ENCODE measurements around the gene KIF13A.
"Not testable (repeated sequence)": the region's sequence is repeated elsewhere in the genome, so short reads cannot be mapped to it uniquely, and the experiment has no call there.

KIF13A gene

DNA sequence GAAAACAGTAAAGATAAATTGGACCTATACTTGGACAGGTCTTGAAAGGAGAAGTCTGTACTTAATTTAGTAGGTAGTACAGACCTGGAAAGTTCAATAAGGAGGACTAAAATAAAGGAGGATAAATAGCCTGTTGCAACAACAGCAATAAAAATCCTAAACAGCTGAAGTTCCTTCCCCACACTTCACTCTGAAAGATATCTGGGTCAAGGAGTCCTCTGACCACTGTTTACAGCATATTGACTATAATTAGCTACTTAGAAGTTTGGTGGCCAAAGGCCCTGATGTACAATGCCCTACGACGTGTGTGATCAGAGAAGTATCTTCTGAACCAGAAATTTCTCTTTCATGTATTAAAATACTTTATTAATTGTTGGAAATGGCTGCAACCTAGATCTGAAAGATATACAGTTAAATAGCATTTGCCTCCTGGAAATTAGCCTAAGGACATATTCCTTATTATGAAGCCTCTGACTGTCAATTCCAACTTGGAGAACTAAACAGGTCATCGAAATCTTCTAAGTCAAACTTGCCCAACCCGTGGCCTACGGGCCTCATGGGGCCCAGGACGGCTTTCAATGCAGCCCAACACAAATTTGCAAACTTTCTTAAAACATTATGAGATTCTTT is 82.8 kb downstream of the KIF13A start:
- no peak for DNase-seq (ENCODE audit: low read depth in 2 of 2, low spot score in 1 of 2)

DNA sequence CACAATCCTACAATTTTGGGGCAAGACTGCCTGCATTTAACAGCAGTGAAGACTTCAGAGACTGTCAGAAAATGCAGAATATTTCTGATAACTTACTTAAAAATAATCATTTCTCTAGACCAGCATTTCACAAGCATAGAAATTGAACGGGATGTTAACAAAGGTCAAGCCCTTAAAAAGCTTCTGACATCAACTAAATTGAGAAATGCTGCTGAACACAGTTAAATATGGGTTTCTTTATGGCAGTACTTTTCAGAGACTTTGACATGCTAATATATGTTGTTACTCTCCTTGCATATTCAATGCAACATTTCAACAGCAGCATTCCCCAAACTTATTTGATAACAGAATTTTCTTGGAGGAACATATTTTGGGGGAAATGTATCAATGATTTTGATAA is 84.5 kb downstream of the KIF13A start:
- DNase-seq (ENCODE audit: low read depth in 2 of 2, low spot score in 1 of 2): no peak

DNA sequence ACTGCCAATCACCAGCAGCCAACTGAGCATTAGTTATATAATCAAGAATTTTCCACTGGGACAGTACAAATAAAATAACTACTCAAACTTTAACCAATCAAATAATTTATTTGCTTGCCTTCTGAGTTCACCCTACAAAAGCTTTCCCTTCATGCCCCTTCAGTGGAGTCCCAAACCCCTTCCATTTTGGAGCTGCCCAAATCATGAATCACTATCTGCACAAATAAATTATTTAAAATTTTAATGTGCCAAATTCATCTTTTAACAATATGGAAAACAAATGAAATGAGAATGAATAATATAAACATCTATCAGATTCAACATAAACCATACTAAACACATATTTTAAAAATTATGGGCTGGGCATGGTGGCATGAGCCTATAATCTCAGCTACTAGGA is 85.9 kb downstream of the KIF13A start:
- DNase-seq (ENCODE audit: low read depth in 2 of 2, low spot score in 1 of 2): no peak

DNA sequence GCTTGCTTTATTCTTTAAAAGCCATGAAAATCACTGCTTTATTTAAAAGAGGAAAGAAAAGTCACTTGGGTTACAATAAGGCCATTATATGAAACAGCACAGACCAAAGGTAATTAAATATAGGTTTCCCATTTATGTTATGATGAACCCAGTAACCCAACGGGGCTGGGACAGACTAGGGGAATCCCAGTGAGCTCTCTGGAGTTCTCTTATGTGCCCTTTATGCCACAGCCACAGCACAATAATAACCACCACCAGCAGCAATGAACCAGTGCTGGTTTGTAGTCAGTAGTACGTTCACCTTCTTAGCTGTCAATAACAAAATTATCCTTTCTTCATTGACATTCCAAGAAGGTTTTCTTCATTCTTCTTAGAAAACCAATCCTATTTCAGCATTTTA is 87.4 kb downstream of the KIF13A start:
- no peak for DNase-seq (ENCODE audit: low read depth in 2 of 2, low spot score in 1 of 2)

DNA sequence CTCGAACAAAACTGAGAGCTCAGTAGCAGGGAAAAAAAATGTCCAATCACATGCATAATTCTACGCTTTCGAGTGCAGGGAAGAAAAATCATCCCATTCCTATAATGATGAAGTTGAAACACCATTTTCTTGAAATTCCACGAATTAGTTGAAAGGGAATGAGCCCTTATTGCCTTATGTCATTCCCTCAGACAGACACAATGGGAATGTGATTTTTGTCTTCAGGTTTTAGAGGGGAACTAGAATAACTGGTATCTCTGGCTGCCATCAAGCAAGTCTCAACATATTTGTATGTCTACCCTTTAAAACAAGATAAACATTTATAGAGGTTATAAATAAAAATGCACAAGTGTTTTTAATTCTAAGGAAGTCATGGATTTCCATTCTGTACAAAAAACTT is 87.9 kb downstream of the KIF13A start:
- no peak for DNase-seq (ENCODE audit: low read depth in 2 of 2, low spot score in 1 of 2)

DNA sequence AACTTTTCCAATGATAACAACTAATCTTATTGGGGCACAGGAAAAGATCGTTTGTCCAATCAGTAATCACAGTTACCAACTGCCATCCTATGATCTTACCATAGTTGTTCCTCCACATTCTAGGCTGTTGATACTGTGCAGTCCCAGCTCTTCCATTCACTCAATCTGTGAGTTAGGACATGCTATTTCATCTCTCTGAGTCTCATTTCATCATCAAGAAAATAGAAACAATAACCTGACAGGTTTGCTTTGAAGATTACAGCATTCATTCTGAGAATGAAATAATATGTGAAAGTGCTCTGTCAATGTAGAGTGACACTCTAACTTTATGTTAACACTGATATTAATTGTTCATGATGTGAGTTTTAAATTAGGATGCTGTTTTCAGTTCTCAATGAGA is 89.8 kb downstream of the KIF13A start:
- DNase-seq (ENCODE audit: low read depth in 2 of 2, low spot score in 1 of 2): no peak

DNA sequence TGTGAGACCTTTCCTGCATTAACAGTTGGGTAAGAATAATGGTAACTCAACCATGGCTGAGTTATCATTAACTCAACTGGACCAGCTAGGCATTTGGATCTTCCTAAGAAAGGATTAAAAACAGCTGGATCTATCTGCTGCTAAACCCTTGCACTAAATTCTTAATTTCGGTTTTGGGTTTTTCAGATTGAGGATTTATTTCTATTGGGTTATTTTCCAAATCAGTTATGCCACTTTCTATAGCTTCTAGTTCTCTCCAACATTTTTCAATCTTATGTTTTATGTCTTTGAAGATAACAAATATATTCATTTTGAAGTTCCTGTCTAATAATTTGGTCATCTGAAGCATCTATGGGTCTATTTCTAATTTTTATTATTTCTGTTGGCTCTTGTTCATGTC is 92.5 kb downstream of the KIF13A start:
- no peak for DNase-seq (ENCODE audit: low read depth in 2 of 2, low spot score in 1 of 2)

DNA sequence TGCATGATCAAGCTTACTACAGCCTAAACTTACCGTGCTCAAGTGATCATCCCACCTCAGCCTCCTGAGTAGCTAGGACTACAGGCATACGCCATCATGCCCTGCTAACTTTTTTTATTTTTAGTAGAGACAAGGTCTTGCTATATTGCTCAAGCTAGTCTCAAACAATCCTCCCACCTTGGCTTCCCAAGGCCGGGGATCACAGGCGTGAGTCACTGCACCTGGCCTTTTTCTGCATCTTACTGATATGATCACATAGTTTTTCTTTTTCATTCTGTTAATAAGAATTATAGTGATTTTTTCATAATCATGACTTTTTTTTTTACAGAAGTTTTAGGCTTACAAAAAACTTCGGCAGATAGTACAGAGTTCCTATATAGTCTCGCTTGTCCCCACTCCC is 93.2 kb downstream of the KIF13A start:
- DNase-seq (ENCODE audit: low read depth in 2 of 2, low spot score in 1 of 2): no peak

DNA sequence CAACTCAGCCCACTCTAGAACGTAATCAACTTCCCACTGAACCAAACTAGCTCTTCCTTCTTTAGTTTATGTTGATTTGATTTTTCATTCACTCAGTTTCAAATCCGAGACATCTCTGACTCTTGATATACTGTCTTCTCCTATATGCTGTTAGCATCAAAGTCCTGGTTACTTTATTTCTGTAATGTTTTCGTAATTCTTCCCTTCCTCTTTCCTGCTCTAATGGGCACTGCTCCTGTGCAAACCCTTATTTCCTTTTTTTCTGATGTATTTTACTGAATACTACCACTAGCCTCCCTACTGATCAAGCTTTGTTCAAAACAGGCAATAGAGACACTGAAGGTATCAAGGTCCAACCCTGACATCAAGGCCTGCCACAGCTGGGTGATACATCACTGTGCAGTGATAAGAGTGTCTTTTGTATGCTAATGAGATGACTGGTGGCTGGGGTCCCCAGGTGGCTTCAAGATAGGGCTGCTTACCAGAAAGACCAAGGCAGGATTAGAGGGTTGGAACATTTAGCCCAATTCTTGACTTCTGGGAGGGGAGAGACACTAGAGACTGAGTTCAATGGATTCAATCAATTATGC is 95.2 kb downstream of the KIF13A start:
- DNase-seq (ENCODE audit: low read depth in 2 of 2, low spot score in 1 of 2): no peak

DNA sequence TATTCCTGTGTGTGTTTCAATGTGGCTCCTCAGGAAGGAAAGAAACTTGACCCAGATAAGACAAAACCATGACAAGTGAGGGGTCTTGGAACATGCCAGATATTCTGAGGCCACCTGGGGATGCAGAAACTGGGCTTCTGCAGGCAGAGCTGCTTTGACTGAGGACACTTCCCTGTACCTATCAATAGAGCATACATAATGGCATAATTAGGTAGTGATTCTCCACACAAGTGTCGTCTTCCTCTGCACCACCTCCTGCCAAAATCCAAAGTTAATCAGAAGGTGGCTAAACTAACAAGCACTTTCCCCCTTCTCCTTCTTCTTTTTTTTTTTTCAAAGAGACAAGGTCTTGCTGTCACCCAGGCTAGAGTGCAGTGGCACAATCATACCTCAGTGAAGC is 97.1 kb downstream of the KIF13A start:
- DNase-seq (ENCODE audit: low read depth in 2 of 2, low spot score in 1 of 2): no peak

DNA sequence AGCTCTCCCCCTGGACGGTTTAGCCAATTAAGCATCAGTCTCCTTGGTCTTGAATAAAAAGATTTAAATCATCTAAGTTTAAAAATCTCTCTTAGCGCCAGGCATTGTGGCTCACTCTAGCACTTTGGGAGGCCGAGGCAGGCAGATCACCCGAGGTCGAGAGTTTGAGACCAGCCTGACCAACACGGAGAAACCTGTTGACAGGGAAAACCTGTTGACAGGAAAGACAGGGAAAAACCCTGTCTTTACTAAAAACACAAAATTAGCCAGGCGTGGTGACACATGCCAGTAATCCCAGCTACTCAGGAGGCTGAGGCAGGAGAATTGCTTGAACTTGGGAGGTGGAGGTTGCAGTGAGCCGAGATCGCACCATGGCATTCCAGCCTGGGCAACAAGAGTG is 97.7 kb downstream of the KIF13A start:
- DNase-seq (ENCODE audit: low read depth in 2 of 2, low spot score in 1 of 2): not testable (repeated sequence)

DNA sequence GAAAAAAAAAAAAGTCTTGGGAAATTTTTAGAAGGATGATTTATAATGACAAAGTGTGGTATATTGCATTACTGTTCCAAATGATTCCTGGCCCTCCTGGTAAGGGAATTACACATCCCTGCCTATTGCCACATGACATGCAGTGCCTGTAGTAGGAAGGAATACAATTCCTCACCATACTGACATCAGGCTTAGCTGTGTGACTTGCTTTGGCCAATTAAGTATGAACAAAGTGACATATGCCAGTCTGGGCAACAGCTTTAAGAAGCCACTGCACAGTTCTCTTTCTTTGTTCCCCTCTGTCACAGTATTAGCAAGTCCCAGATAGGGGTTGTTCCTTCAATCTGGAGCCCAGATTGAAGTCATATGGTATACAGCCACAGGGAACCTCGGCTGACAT is 100.5 kb downstream of the KIF13A start:
- DNase-seq (ENCODE audit: low read depth in 2 of 2, low spot score in 1 of 2): no peak

DNA sequence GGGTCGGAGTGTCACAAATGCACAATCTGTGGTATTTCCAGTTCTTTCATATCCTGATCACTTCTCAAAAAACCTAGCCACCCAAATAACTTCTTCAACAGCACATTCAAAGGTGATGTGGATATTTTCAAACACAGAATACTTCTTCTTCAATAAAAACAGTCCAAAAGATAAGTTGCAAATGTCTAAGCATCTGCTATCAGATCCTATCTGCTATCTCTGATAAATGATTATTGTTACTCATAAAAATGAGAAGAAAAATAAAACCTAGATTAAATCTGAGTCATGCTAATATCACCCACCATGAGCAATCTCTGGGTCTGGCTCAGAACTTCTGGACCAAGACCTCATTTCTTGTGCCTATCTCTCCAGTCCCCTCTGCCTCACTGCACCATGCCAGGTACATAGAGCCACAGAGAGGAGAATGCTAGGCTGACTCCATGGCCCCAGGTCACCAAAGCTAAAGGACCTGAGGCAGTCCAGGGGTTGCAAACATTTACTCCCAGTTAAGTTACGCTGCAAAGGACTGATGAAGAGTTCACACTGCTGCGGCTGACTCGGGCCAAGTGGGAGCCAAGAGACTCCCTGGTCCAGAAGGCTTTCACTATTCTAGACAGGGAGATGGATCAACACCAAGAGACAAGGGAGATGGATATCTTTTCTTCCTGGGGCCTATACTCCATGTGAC is 101.4 kb downstream of the KIF13A start:
- DNase-seq (ENCODE audit: low read depth in 2 of 2, low spot score in 1 of 2): no peak

DNA sequence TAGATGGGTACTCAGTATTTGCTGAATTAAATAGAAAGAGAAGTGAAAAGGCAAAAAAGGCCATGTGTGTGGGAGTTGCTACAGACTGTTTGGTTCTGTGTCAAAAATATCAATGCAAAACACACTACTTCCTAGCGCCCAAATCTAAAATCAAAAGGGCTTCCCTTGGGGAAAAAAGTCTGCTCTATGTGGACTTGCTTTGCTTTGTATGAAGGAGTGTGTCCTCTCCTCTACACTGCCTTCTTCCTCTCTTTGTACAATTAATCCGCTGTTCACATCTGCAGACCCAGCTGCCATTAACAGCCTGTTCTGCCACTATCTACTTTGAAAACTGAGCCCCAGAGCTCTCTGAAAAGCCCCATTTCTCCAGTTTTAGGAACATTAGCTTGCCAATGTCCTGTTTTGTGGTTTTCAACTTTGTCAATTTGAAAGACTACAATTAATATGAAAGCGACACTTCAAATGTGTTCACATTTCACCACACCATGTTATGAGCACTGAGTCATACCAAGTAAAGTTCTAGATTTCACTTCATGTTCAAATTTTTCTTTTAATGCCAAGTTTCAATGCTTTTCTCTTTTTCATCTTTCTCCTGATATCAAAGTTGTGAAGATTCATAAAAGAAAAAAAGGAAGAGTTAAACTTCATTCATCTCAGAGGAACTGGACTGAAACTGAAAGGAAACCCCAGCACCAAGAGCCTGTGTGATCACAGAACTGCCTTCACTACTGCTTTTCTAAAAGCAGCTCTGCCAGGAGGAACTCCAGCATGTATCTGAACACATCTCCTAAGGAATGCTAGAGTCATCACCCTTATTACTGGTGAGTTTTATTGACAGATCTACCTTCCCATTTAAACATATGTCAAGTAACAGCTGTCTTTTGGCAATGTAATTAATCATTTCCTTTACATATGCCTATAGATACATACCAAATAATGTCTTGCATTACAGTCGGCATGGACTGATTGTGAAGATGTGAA is 102.6 kb downstream of the KIF13A start:
- DNase-seq (ENCODE audit: low read depth in 2 of 2, low spot score in 1 of 2): no peak

DNA sequence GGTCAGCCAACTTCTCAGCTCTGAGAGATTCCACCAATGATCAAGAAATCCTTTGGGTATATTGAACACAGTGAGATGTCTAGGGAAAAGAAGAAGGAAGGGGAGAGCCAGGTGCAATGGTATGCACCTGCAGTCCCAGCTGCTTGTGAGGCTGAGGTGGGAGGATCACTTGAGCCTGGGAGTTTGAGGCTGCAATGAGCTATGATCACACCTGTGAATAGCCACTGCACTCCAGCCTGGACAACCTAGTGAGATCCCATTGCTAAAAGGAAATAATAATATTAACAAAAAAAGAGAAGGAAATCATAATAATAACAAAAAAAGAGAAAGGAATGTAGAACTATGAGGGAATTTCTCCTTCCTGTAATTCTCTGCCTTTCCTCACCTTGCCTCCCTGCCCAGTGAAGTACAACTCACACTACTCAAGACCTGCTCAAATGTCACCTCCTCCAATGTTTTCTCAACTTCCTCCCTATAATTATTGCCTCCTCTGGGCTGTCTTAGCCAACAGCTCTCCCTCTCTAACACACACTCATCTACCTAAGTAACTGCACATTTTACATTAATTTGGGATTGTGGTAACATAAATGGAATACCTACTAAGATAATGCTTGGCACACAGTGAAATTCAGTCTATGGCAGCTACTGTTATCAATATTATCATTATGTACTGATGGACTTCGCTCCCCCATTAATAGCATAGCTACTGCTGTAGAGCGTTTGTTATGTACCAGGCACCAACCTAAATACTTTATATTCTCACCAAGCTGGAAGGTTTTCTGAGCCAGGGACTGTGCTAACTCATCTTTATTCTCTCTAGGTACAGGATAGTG is 103.6 kb downstream of the KIF13A start:
- no peak for DNase-seq (ENCODE audit: low read depth in 2 of 2, low spot score in 1 of 2)

DNA sequence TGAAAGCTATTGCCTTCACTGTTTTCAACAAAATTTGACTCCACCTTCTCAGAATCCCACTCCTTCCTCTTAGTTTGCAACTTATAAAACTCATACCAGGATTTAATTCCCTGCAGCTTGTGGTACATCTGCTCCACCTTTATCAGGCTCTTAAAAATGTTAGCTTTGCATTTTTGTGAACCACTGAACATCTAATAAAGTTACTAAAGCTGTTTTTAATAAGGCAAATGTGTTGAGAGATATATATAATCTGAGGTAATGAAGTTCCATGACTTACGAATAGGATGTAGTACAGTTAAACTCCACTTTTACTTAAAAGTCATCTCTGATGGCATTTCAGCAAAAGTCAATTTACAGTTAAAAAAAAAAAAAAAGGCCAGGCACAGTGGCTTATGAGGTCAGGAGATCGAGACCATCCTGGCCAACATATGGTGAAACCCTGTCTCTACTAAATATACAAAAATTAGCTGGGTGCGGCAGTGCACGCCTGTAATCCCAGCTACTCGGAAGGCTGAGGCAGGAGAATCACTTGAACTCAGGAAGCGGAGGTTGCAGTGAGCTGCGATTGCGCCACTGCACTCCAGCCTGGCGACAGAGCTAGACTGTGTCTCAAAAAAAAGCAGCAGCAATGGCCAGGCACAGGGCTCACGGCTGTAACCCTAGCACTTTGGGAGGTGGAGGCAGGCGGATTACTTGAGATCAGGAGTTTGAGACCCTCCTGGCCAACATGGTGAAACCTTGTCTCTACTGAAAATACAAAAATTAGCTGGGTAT is 106.2 kb downstream of the KIF13A start:
- no peak for DNase-seq (ENCODE audit: low read depth in 2 of 2, low spot score in 1 of 2)

DNA sequence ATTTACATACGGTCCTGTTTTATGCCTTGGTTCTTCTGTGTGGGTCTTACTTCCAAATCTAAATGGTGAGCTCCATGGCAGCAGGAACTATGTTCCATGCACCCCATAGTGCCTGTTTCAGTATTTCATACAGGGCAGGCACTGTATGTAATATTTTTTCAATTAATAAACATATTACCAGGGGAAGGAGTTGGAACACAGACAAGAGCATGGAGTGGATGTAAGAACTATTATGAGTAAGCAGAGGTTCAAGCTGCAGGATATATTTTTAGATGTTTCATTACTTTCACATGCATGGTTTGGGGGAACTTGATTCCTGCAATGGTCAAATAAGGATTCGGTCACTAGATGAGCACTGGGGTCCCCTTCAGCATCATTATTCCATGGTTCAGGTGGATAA is 108.3 kb downstream of the KIF13A start:
- no peak for DNase-seq (ENCODE audit: low read depth in 2 of 2, low spot score in 1 of 2)

DNA sequence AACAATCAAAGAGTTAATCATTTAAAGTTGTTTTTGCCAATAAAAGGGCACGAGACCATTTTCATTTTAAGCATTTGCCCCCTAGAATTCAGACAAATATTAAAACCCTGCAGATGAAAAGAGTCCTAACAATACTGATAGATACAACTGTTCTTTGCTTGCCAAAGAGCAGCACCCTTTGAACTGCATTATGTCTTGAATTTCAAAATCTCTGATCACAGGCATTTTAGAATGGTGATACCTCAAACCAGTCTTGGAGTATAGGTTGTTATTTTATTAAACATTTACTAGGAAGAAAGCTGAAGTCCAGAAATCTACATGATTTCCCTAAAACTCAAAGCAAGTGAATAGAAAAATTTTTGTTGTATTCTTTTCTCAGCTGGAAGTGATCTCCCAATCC is 108.7 kb downstream of the KIF13A start:
- DNase-seq (ENCODE audit: low read depth in 2 of 2, low spot score in 1 of 2): no peak

DNA sequence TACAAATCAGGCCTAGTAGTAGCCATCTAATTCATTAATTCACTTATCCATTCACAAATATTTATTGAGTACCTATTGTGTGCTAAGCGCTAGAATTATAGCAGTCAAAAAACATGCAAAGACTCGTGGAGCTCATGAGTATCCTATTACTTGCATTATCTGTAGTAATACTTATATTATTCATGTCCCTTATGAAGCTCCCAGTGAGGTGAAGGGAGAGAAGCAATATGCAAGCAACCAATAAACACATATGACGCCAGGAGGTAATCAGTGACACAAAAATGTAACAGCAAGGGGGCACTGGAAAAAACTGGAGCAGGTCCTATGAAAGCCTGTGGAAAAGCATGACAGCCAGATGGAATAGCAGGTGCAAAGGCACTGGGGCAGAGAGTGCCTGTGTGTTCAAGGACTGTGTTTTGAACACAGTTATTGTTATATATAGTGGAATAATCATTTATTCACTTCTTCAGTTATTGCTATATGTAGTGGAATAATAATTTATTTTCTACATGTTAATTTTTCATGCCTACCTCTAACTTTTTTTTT is 109.5 kb downstream of the KIF13A start:
- no peak for DNase-seq (ENCODE audit: low read depth in 2 of 2, low spot score in 1 of 2)

Data from stimulated activated CD8-positive, alpha-beta memory T cell treated with anti-CD3 and anti-CD28 coated beads, Interleukin-4, amount 100 ng/mL, for 4 hours (primary cell).